Lower leg skin (tissue), 4 donors: ENCODE results near the gene FMO4. TPM values are rescaled to one million over a fixed set of nuclear protein-coding genes. Genes with fewer than 3 reads are reported as not detected.

Source experiments
- DNase-seq, 2 donors: peaks; one replicate each; pipeline ENCODE4 v3.0.0-alpha.2; 2019; ENCODE audit warnings: low spot score in 2 of 2
- H3K4me3 ChIP-seq: fragments of 200-600 bp; sonication (generic); 2 replicates; pipeline ENCODE4 v1.5.1; 2017; ENCODE audit warnings: mild to moderate bottlenecking, low read depth; ENCODE audit not compliant: poor library complexity, severe bottlenecking
- CTCF ChIP-seq, 3 donors: fragments of 450-650 bp; IDR thresholded peaks; one replicate each; pipeline ENCODE4 v1.5.1; 2016; ENCODE audit warnings: antibody characterized with exemption in 3 of 3, mild to moderate bottlenecking in 3 of 3, moderate library complexity in 2 of 3
- POLR2A ChIP-seq, 2 donors: fragments of 450-650 bp; IDR thresholded peaks; one replicate each; pipeline ENCODE4 v1.6.1; 2016 to 2017; ENCODE audit warnings: antibody characterized with exemption in 2 of 2, mild to moderate bottlenecking in 1 of 2, moderate library complexity in 1 of 2
- WGBS, 2 donors: methylation state at CpG; one replicate each; pipeline ENCODE4 v1.1.5; 2018; 5-methylcytosine and 5-hydroxymethylcytosine counted together
- intact Hi-C: fragments of 100-400 bp; cut with DNase I; formaldehyde crosslinking; loops from one replicate; pipeline ENCODE4 v1.15.0; 2023; ENCODE audit warnings: low total_unique reads
- total RNA-seq, 4 donors: library from RNA; depleted of rRNA; stranded (reverse); fragments of >200 nt; gene quantifications; one replicate each; pipeline ENCODE4 v1.1.0, GENCODE V29; 2016

FMO4 gene
- total RNA-seq, 4 donors from 2014 or later, result 2.3 to 4.7 (median 3.2) TPM

GRCh38 chr1:171277534-171277933 is 36.4 kb upstream of the FMO4 start:
- TF ChIP-seq POLR2A (IDR thresholded peaks at IDR 0.05) (no peak), CTCF (IDR thresholded peaks at IDR 0.05) (no peak)
- WGBS, 2 donors, result 79 to 84% methylated on average over 2 of the region's 2 CpGs
- H3K4me3 ChIP-seq, result no peak overlapping the region
- intact Hi-C loops, result no loop called here
- DNase-seq, result no peak

- WGBS, 2 donors, result 80 to 92% methylated on average over 2 of the region's 2 CpGs
- intact Hi-C loops, result no loop called here
- TF ChIP-seq POLR2A (IDR thresholded peaks at IDR 0.05), result no peak
- no peak for TF ChIP-seq CTCF (IDR thresholded peaks at IDR 0.05)
These were observed 34.7 kb upstream of the FMO4 start for GRCh38 chr1:171279234-171279633.

GRCh38 chr1:171279678-171280077 is 34.3 kb upstream of the FMO4 start:
- TF ChIP-seq CTCF (IDR thresholded peaks at IDR 0.05) (no peak), POLR2A (IDR thresholded peaks at IDR 0.05) (no peak)
- intact Hi-C loops, result no loop called here
- no peak overlapping the region for H3K4me3 ChIP-seq
- no peak for DNase-seq
- 78 to 84% methylated on average over 3 of the region's 3 CpGs for whole genome bisulfite sequencing, 2 donors

More at GRCh38 chr1:171279234-171279633, 34.7 kb upstream of the FMO4 start:
- DNase-seq, result no peak
- no peak overlapping the region for H3K4me3 ChIP-seq

- TF ChIP-seq POLR2A (IDR thresholded peaks at IDR 0.05) (no peak), CTCF (IDR thresholded peaks at IDR 0.05) (no peak)
- intact Hi-C loops, result no loop called here
- no peak for DNase-seq
- no peak overlapping the region for H3K4me3 ChIP-seq
- 72% methylated on average over 7 of the region's 7 CpGs for WGBS, 2 donors
These were observed 33.4 kb upstream of the FMO4 start for GRCh38 chr1:171280599-171280998.

GRCh38 chr1:171286032-171286705 is 27.8 kb upstream of the FMO4 start:
- WGBS, 2 donors, result 45 to 50% methylated on average over 4 of the region's 4 CpGs
- TF ChIP-seq CTCF (IDR thresholded peaks at IDR 0.05) (no peak), POLR2A (IDR thresholded peaks at IDR 0.05) (no peak)
- H3K4me3 ChIP-seq, result no peak overlapping the region
- intact Hi-C loops, result no loop called here
- DNase-seq, result no peak

GRCh38 chr1:171290621-171291020 is 23.4 kb upstream of the FMO4 start:
- TF ChIP-seq CTCF (IDR thresholded peaks at IDR 0.05) (no peak), POLR2A (IDR thresholded peaks at IDR 0.05) (no peak)
- intact Hi-C loops, result no loop called here
- DNase-seq, result no peak

More at GRCh38 chr1:171290621-171291020, 23.4 kb upstream of the FMO4 start:
- no peak overlapping the region for H3K4me3 ChIP-seq
- WGBS, 2 donors, result 92 to 94% methylated on average over 2 of the region's 2 CpGs
